Vein endothelial cell (primary cell): ENCODE data around the gene DNAH6. TPM values are rescaled to one million over a fixed set of nuclear protein-coding genes. Genes with fewer than 3 reads are reported as not detected.

Source experiments
- total RNA-seq: library from RNA; depleted of rRNA; stranded (reverse); fragments of >200 nt; gene quantifications from 2 replicates; pipeline ENCODE4 v1.2.3, GENCODE V29; 2012

Gene DNAH6
- under 0.01 TPM in 2 replicates for total RNA-seq

GRCh38 chr2:84516234-84516986 is at the start of gene DNAH6:
Gene DNAH6, plus strand, starts transcription at chr2:84516498. Its CDS starts 1,329 bp downstream, at chr2:84517827.

Other genes with a start within 250 kb of the DNAH6 start
- gene SUCLG1, start 57.2 kb upstream of the DNAH6 start, total RNA-seq: 45.1 and 47.5 TPM in 2 replicates